SK-N-SH treated with all-trans-retinoic acid at 6 μM for 48 hours (cell line): ENCODE data around the gene GLMN.

Experiments used
- ATAC-seq: fragments of 200-7000 bp; cut with Tn5 transposase; 3 replicates; pipeline ENCODE4 v1.9.1; 2020; ENCODE audit warnings: mild to moderate bottlenecking, moderate library complexity
- ARNTL ChIP-seq: fragments of 450-650 bp; formaldehyde crosslinking; IDR thresholded peaks from 2 replicates; pipeline ENCODE4 v1.5.0; 2020; ENCODE audit warnings: low read depth, mild to moderate bottlenecking, moderate library complexity, borderline replicate concordance
- BACH2 ChIP-seq: fragments of 250-450 bp; sonication (Bioruptor Pico); IDR thresholded peaks from 2 replicates; pipeline ENCODE4 v1.9.0; 2021; ENCODE audit warnings: mild to moderate bottlenecking, borderline replicate concordance
- CREB5 ChIP-seq: fragments of 250-450 bp; sonication (Bioruptor Pico); IDR thresholded peaks from 2 replicates; pipeline ENCODE4 v1.5.1; 2020; ENCODE audit warnings: low read depth, mild to moderate bottlenecking, moderate library complexity
- CSDC2 ChIP-seq: fragments of 250-450 bp; sonication (Bioruptor Pico); IDR thresholded peaks from 2 replicates; pipeline ENCODE4 v1.5.0; 2020; ENCODE audit warnings: mild to moderate bottlenecking, moderate library complexity
- CSRNP3 ChIP-seq: fragments of 250-450 bp; sonication (Bioruptor Pico); IDR thresholded peaks from 2 replicates; pipeline ENCODE4 v1.5.1; 2021; ENCODE audit warnings: mild to moderate bottlenecking, moderate library complexity
- ESRRG ChIP-seq: fragments of 250-450 bp; sonication (Bioruptor Pico); IDR thresholded peaks from 2 replicates; pipeline ENCODE4 v1.6.1; 2021; ENCODE audit warnings: mild to moderate bottlenecking
- GLIS3 ChIP-seq: fragments of 250-450 bp; sonication (Bioruptor Pico); IDR thresholded peaks from 2 replicates; pipeline ENCODE4 v1.5.0; 2020; ENCODE audit warnings: mild to moderate bottlenecking, moderate library complexity
- ISL1 ChIP-seq: fragments of 250-450 bp; sonication (Bioruptor Pico); IDR thresholded peaks from 2 replicates; pipeline ENCODE4 v2.1.2; 2022; ENCODE audit warnings: mild to moderate bottlenecking, moderate library complexity
- OSR1 ChIP-seq: fragments of 250-450 bp; sonication (Bioruptor Pico); IDR thresholded peaks from 2 replicates; pipeline ENCODE4 v1.8.0; 2022; ENCODE audit warnings: moderate library complexity, mild to moderate bottlenecking, inconsistent platforms
- PATZ1 ChIP-seq: fragments of 250-450 bp; sonication (Bioruptor Pico); IDR thresholded peaks from 2 replicates; pipeline ENCODE4 v1.8.0; 2020; ENCODE audit warnings: mild to moderate bottlenecking, moderate library complexity, borderline replicate concordance
- POU6F1 ChIP-seq: fragments of 250-450 bp; sonication (Bioruptor Pico); IDR thresholded peaks from 2 replicates; pipeline ENCODE4 v1.8.0; 2021; ENCODE audit warnings: low read depth, mild to moderate bottlenecking, moderate library complexity, borderline replicate concordance
- PPARA ChIP-seq: fragments of 250-450 bp; sonication (Bioruptor Pico); IDR thresholded peaks from 2 replicates; pipeline ENCODE4 v1.5.0; 2020; ENCODE audit warnings: mild to moderate bottlenecking, borderline replicate concordance
- RARB ChIP-seq: fragments of 250-450 bp; sonication (Bioruptor Pico); IDR thresholded peaks from 2 replicates; pipeline ENCODE4 v1.8.0; 2021; ENCODE audit warnings: mild to moderate bottlenecking, moderate library complexity
- SNAI2 ChIP-seq: fragments of 250-450 bp; sonication (Bioruptor Pico); IDR thresholded peaks from 2 replicates; pipeline ENCODE4 v1.5.0; 2020; ENCODE audit warnings: mild to moderate bottlenecking, moderate library complexity
- TCF4 ChIP-seq: fragments of 250-450 bp; sonication (Bioruptor Pico); IDR thresholded peaks from 2 replicates; pipeline ENCODE4 v1.8.0; 2021; ENCODE audit warnings: mild to moderate bottlenecking, moderate library complexity, borderline replicate concordance
- TOX ChIP-seq: fragments of 250-450 bp; sonication (Bioruptor Pico); IDR thresholded peaks from 2 replicates; pipeline ENCODE4 v1.8.0; 2021; ENCODE audit warnings: mild to moderate bottlenecking, moderate library complexity, borderline replicate concordance
- TSHZ2 ChIP-seq: fragments of 250-450 bp; sonication (Bioruptor Pico); IDR thresholded peaks from 2 replicates; pipeline ENCODE4 v1.5.0; 2020; ENCODE audit warnings: mild to moderate bottlenecking, moderate library complexity
- ZC3H10 ChIP-seq: fragments of 250-450 bp; sonication (Bioruptor Pico); IDR thresholded peaks from 2 replicates; pipeline ENCODE4 v1.5.1; 2021; ENCODE audit warnings: mild to moderate bottlenecking, moderate library complexity
- ZFP3 ChIP-seq: fragments of 250-450 bp; sonication (Bioruptor Pico); IDR thresholded peaks from 2 replicates; pipeline ENCODE4 v1.5.0; 2020; ENCODE audit warnings: mild to moderate bottlenecking, moderate library complexity
- ZFP30 ChIP-seq: fragments of 450-650 bp; formaldehyde crosslinking; IDR thresholded peaks from 2 replicates; pipeline ENCODE4 v1.5.0; 2022; ENCODE audit warnings: mild to moderate bottlenecking, moderate library complexity
- ZNF565 ChIP-seq: fragments of 450-650 bp; formaldehyde crosslinking; conservative IDR thresholded peaks from 2 replicates; pipeline ENCODE4 v1.5.0; 2020; ENCODE audit warnings: low read depth, mild to moderate bottlenecking, moderate library complexity
- ZNF70 ChIP-seq: fragments of 450-650 bp; formaldehyde crosslinking; IDR thresholded peaks from 2 replicates; pipeline ENCODE4 v1.5.0; 2020; ENCODE audit warnings: mild to moderate bottlenecking, moderate library complexity
- ZNF8 ChIP-seq: fragments of 450-650 bp; formaldehyde crosslinking; IDR thresholded peaks from 2 replicates; pipeline ENCODE4 v1.5.0; 2020; ENCODE audit warnings: mild to moderate bottlenecking, moderate library complexity

GLMN gene

GRCh38 chr1:92310185-92310597 is 11.4 kb upstream of the GLMN start:
- no peak for TF ChIP-seq CSRNP3 (CRISPR knock-in tag)
- no peak for TF ChIP-seq ZNF8 (CRISPR knock-in tag)
- no peak for TF ChIP-seq TCF4 (CRISPR knock-in tag)
- ATAC-seq, result peak; percentile 70

GRCh38 chr1:92307980-92308379 is 9.2 kb upstream of the GLMN start:
- ATAC-seq, result no peak
- no peak for TF ChIP-seq TSHZ2 (CRISPR knock-in tag)
- TF ChIP-seq SNAI2, result no peak
- no peak for TF ChIP-seq CSDC2
- TF ChIP-seq ZFP3 (CRISPR knock-in tag), result no peak
- no peak for TF ChIP-seq GLIS3
- TF ChIP-seq TOX (CRISPR knock-in tag), result no peak
- TF ChIP-seq ZFP30 (CRISPR knock-in tag), result no peak
- TF ChIP-seq CSRNP3 (CRISPR knock-in tag), result no peak
- no peak for TF ChIP-seq ESRRG
- TF ChIP-seq RARB, result no peak
- no peak for TF ChIP-seq ISL1 (CRISPR knock-in tag)
- no peak for TF ChIP-seq PPARA (CRISPR knock-in tag)
- no peak for TF ChIP-seq ARNTL (CRISPR knock-in tag)
- TF ChIP-seq BACH2, result no peak
- no peak for TF ChIP-seq ZC3H10 (CRISPR knock-in tag)
- no peak for TF ChIP-seq OSR1 (CRISPR knock-in tag)
- TF ChIP-seq PATZ1 (CRISPR knock-in tag), result no peak
- TF ChIP-seq TCF4 (CRISPR knock-in tag), result no peak
- TF ChIP-seq POU6F1 (CRISPR knock-in tag), result no peak
- no peak for TF ChIP-seq ZNF565 (CRISPR knock-in tag)

- no peak for TF ChIP-seq CSDC2
- no peak for TF ChIP-seq ZNF70 (CRISPR knock-in tag)
- TF ChIP-seq GLIS3, result no peak
- TF ChIP-seq ZNF8 (CRISPR knock-in tag), result no peak
- TF ChIP-seq CSRNP3 (CRISPR knock-in tag), result no peak
- no peak for TF ChIP-seq ZFP30 (CRISPR knock-in tag)
- no peak for TF ChIP-seq RARB
- no peak for TF ChIP-seq BACH2
- TF ChIP-seq TCF4 (CRISPR knock-in tag), result no peak
- TF ChIP-seq CREB5 (CRISPR knock-in tag), result no peak
- TF ChIP-seq, all 23 proteins: peak for 0
- ATAC-seq, result no peak
Measured at GRCh38 chr1:92306020-92306419, 7.2 kb upstream of the GLMN start.
